CD4-positive, alpha-beta T cell (primary cell): ENCODE data around the gene LRP8. TPM values are rescaled to one million over a fixed set of nuclear protein-coding genes. Genes with fewer than 3 reads are reported as not detected.

Experiments used
- ATAC-seq: fragments of 200-7000 bp; cut with Tn5 transposase; one replicate; pipeline ENCODE4 v1.10.0; 2022; ENCODE audit warnings: mild to moderate bottlenecking; ENCODE audit not compliant: poor library complexity
- CTCF ChIA-PET: fragments of 350-600 bp; sonication (Branson Sonifier 250); formaldehyde crosslinking; loops from one replicate; lab custom pipeline; 2021; ENCODE audit warnings: antibody characterized with exemption, inconsistent platforms; lab: Charles Lee
- POLR2A ChIA-PET: fragments of 350-600 bp; sonication (Branson Sonifier 250); formaldehyde crosslinking; loops from one replicate; lab custom pipeline; 2021; ENCODE audit warnings: antibody characterized with exemption, inconsistent platforms; lab: Charles Lee
- DNase-seq, 14 experiments: peaks; one replicate each; pipeline ENCODE4 v3.0.0-alpha.2; 2013 to 2020; ENCODE audit warnings: mixed read lengths in 2 of 14
- H3K27ac ChIP-seq, 2 donors: one replicate each; pipeline versions ENCODE4 v1.5.1 to v1.7.0; 2013; ENCODE audit warnings: low read length in 2 of 2, low read depth in 1 of 2, mild to moderate bottlenecking in 1 of 2
- H3K27me3 ChIP-seq, 2 experiments: 1 replicate in 1 of 2; 2 replicates in 1 of 2; pipeline versions ENCODE4 v1.6.1 to v1.7.0; 2013; ENCODE audit warnings: low read length in 2 of 2, control low read depth in 1 of 2, mild to moderate bottlenecking in 1 of 2, moderate library complexity in 1 of 2; ENCODE audit not compliant: insufficient read depth in 2 of 2, control insufficient read depth in 1 of 2
- H3K36me3 ChIP-seq: one replicate; pipeline ENCODE4 v1.6.1; 2013; ENCODE audit warnings: low read length, control low read depth; ENCODE audit not compliant: insufficient read depth
- H3K4me1 ChIP-seq: one replicate; pipeline ENCODE4 v1.6.1; 2013; ENCODE audit warnings: low read length, control low read depth; ENCODE audit not compliant: insufficient read depth
- H3K4me3 ChIP-seq: one replicate; pipeline ENCODE4 v1.5.1; 2013; ENCODE audit warnings: mild to moderate bottlenecking, low read length, moderate library complexity
- H3K9me3 ChIP-seq, 2 experiments: 1 replicate in 1 of 2; 2 replicates in 1 of 2; pipeline versions ENCODE4 v1.6.1 to v1.7.0; 2013; ENCODE audit warnings: low read length in 2 of 2, mild to moderate bottlenecking in 2 of 2, control low read depth in 1 of 2, moderate library complexity in 1 of 2; ENCODE audit not compliant: control insufficient read depth in 1 of 2, insufficient read depth in 1 of 2
- H3K27ac Mint-ChIP-seq: one replicate; pipeline ENCODE4 v1.8.0; 2020; ENCODE audit warnings: mixed read lengths
- H3K27me3 Mint-ChIP-seq: one replicate; pipeline ENCODE4 v1.8.0; 2021; ENCODE audit warnings: mixed read lengths
- H3K36me3 Mint-ChIP-seq: one replicate; pipeline ENCODE4 v1.8.0; 2021; ENCODE audit warnings: low read depth, mixed read lengths
- H3K4me1 Mint-ChIP-seq: one replicate; pipeline ENCODE4 v1.8.0; 2021; ENCODE audit warnings: low read depth, mixed read lengths
- H3K4me3 Mint-ChIP-seq: one replicate; pipeline ENCODE4 v1.8.0; 2020; ENCODE audit warnings: mild to moderate bottlenecking, mixed read lengths
- H3K9me3 Mint-ChIP-seq: one replicate; pipeline ENCODE4 v1.8.0; 2020; ENCODE audit warnings: mixed read lengths
- CTCF ChIP-seq: fragments of 200-600 bp; IDR thresholded peaks from one replicate; pipeline ENCODE4 v1.8.0; 2022; ENCODE audit warnings: antibody characterized with exemption, mild to moderate bottlenecking
- intact Hi-C, 2 experiments: fragments of 100-400 bp; cut with DNase I in 1 of 2; cut with micrococcal nuclease in 1 of 2; formaldehyde crosslinking; loops; one replicate each; pipeline versions ENCODE4 v1.15.1 to v1.9.0; 2023 to 2025; cut with DNase I, micrococcal nuclease
- total RNA-seq, 174 experiments: library from RNA in 2 of 174; stranded (reverse) in 2 of 174; gene quantifications; one replicate each; pipeline ENCODE4 v1.2.3 and lab custom pipeline; 2021 to 2026

The LRP8 gene
- total RNA-seq, 2 experiments from 2014 or later, result 8.1 to 11.5 TPM

GRCh38 chr1:53214376-53214940, 113.4 kb downstream of the LRP8 start:
- Mint-ChIP-seq H3K36me3 (peaks cover 79% of the 10 kb centered on the region), H3K4me1 (peaks cover 16% of the 10 kb centered on the region), H3K9me3 (no peaks in the 10 kb centered on the region), H3K27ac (no peak overlapping the region), H3K4me3 (no peak overlapping the region), H3K27me3 (no peaks in the 10 kb centered on the region)
- Histone ChIP-seq H3K27me3 (no peaks in the 10 kb centered on the region), H3K27ac (no peak overlapping the region), H3K9me3 (no peaks in the 10 kb centered on the region), H3K4me1 (peaks cover 3% of the 10 kb centered on the region), H3K4me3 (no peak overlapping the region), H3K36me3 (peaks cover 65% of the 10 kb centered on the region)
- CTCF ChIA-PET, result no interaction called here
- no peak for TF ChIP-seq CTCF
- DNase-seq (no peak), ATAC-seq (no peak)
- intact Hi-C loops, result no loop called here
- POLR2A ChIA-PET, result no interaction called here

- CTCF ChIA-PET, result no interaction called here
- Histone ChIP-seq H3K4me3 (no peak overlapping the region), H3K27me3 (no peaks in the 10 kb centered on the region), H3K36me3 (peaks cover 83% of the 10 kb centered on the region), H3K9me3 (peaks cover 6% of the 10 kb centered on the region in 2 experiments), H3K27ac (no peak overlapping the region), H3K4me1 (no peaks in the 10 kb centered on the region)
- Mint-ChIP-seq H3K27ac (no peak overlapping the region), H3K9me3 (peaks cover 2% of the 10 kb centered on the region), H3K27me3 (no peaks in the 10 kb centered on the region), H3K36me3 (peaks cover 81% of the 10 kb centered on the region), H3K4me3 (no peak overlapping the region), H3K4me1 (peaks cover 5% of the 10 kb centered on the region)
- no peak for TF ChIP-seq CTCF
- ATAC-seq (no peak), DNase-seq (no peak)
- POLR2A ChIA-PET, result no interaction called here
- intact Hi-C loops, result no loop called here
Observed at GRCh38 chr1:53210954-53211353, 116.9 kb downstream of the LRP8 start.

- Histone ChIP-seq H3K36me3 (peaks cover 82% of the 10 kb centered on the region), H3K27me3 (no peaks in the 10 kb centered on the region), H3K4me3 (no peak overlapping the region), H3K27ac (no peak overlapping the region), H3K4me1 (no peaks in the 10 kb centered on the region), H3K9me3 (peaks cover 6 to 12% of the 10 kb centered on the region in 2 experiments)
- intact Hi-C loops, result no loop called here
- H3K4me1 Mint-ChIP-seq, result peaks cover 5% of the 10 kb centered on the region
- no peak for TF ChIP-seq CTCF
- DNase-seq, result no peak
- H3K9me3 Mint-ChIP-seq, result peaks cover 2% of the 10 kb centered on the region
- H3K27me3 Mint-ChIP-seq, result no peaks in the 10 kb centered on the region
- H3K4me3 Mint-ChIP-seq, result no peak overlapping the region
- no peak for ATAC-seq
- no peak overlapping the region for H3K27ac Mint-ChIP-seq
- POLR2A ChIA-PET, result no interaction called here
- H3K36me3 Mint-ChIP-seq, result peaks cover 84% of the 10 kb centered on the region
- CTCF ChIA-PET, result no interaction called here
Observed at GRCh38 chr1:53210352-53210751, 117.5 kb downstream of the LRP8 start.
